ENCODE data around the gene PCDHGA1. TPM values are rescaled to one million over a fixed set of nuclear protein-coding genes. Genes with fewer than 3 reads are reported as not detected.
A peak's percentile ranks its signal among the peaks of the same experiment; 100 is the strongest.

The PCDHGA1 gene
- total RNA-seq, 1 experiment from 2014 or later = 2.2 TPM

DNA sequence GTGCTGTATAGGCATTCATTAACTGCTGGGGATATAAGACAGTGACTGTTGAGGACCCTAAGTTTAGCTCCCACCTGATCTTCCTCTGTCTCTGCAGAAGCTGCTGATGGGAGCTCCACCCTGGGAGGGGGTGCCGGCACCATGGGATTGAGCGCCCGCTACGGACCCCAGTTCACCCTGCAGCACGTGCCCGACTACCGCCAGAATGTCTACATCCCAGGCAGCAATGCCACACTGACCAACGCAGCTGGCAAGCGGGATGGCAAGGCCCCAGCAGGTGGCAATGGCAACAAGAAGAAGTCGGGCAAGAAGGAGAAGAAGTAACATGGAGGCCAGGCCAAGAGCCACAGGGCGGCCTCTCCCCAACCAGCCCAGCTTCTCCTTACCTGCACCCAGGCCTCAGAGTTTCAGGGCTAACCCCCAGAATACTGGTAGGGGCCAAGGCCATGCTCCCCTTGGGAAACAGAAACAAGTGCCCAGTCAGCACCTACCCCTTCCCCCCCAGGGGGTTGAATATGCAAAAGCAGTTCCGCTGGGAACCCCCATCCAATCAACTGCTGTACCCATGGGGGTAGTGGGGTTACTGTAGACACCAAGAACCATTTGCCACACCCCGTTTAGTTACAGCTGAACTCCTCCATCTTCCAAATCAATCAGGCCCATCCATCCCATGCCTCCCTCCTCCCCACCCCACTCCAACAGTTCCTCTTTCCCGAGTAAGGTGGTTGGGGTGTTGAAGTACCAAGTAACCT, 180.7 kb downstream of the PCDHGA1 start:
- intact Hi-C loops (cut with micrococcal nuclease; ENCODE audit: unreplicated experiment) = loop anchor here (5.0 kb wide), 1 partner anchor 34 kb away; the partner anchor contains the start of gene PCDHGC3
- DNase-seq (ENCODE audit: low spot score) = no peak
- ChIA-PET CTCF (no interaction called here), POLR2A (ENCODE audit: low non-redundant PET) (no interaction called here)
- Histone ChIP-seq H3K27me3 (replicated peaks; ENCODE audit: insufficient read depth, low read depth, low read length, poor library complexity) (no peaks in the 10 kb centered on the region), H3K4me3 (ENCODE audit: low read depth, low read length, poor library complexity, severe bottlenecking) (no peak overlapping the region), H3K27ac (ENCODE audit: low read depth, low read length, poor library complexity, severe bottlenecking) (peak overlapping the region; percentile 92), H3K9me3 (ENCODE audit: low read depth, low read length, poor library complexity, severe bottlenecking) (no peaks in the 10 kb centered on the region), H3K36me3 (ENCODE audit: insufficient read depth, low read length, poor library complexity, severe bottlenecking) (peaks cover 26% of the 10 kb centered on the region), H3K4me1 (ENCODE audit: insufficient read depth, low read length, poor library complexity, severe bottlenecking) (peaks cover 66% of the 10 kb centered on the region)
- TF ChIP-seq EZH2 (IDR thresholded peaks at IDR 0.05; ENCODE audit: borderline replicate concordance, low read depth, low read length, poor library complexity, severe bottlenecking) = no peak
- no peak for TF ChIP-seq CTCF (conservative IDR thresholded peaks at IDR 0.05; ENCODE audit: low read depth, low read length)
- BruUV-seq (replicated peaks) = no TSS peak

GRCh38 chr5:141511771-141512325, 181.5 kb downstream of the PCDHGA1 start:
- TF ChIP-seq CTCF (conservative IDR thresholded peaks at IDR 0.05; ENCODE audit: low read depth, low read length) (no peak), EZH2 (IDR thresholded peaks at IDR 0.05; ENCODE audit: borderline replicate concordance, low read depth, low read length, poor library complexity, severe bottlenecking) (no peak)
- POLR2A ChIA-PET (ENCODE audit: low non-redundant PET) = no interaction called here
- CTCF ChIA-PET = interaction anchor here (1.4 kb wide), 1 partner anchor 10 kb away, joined by 4 read pairs; no protein-coding TSS in a partner anchor
- no peak for DNase-seq (ENCODE audit: low spot score)
- intact Hi-C loops (cut with micrococcal nuclease; ENCODE audit: unreplicated experiment) = loop anchor here (5.0 kb wide), 1 partner anchor 35 kb away; the partner anchor contains the start of gene PCDHGC3
- Histone ChIP-seq H3K36me3 (ENCODE audit: insufficient read depth, low read length, poor library complexity, severe bottlenecking) (peaks cover 27% of the 10 kb centered on the region), H3K4me3 (ENCODE audit: low read depth, low read length, poor library complexity, severe bottlenecking) (no peak overlapping the region), H3K27me3 (replicated peaks; ENCODE audit: insufficient read depth, low read depth, low read length, poor library complexity) (no peaks in the 10 kb centered on the region), H3K27ac (ENCODE audit: low read depth, low read length, poor library complexity, severe bottlenecking) (peak overlapping the region; percentile 92), H3K4me1 (ENCODE audit: insufficient read depth, low read length, poor library complexity, severe bottlenecking) (peaks cover 62% of the 10 kb centered on the region), H3K9me3 (ENCODE audit: low read depth, low read length, poor library complexity, severe bottlenecking) (no peaks in the 10 kb centered on the region)
- TSS peak; percentile 57 for BruUV-seq (replicated peaks)

DNA sequence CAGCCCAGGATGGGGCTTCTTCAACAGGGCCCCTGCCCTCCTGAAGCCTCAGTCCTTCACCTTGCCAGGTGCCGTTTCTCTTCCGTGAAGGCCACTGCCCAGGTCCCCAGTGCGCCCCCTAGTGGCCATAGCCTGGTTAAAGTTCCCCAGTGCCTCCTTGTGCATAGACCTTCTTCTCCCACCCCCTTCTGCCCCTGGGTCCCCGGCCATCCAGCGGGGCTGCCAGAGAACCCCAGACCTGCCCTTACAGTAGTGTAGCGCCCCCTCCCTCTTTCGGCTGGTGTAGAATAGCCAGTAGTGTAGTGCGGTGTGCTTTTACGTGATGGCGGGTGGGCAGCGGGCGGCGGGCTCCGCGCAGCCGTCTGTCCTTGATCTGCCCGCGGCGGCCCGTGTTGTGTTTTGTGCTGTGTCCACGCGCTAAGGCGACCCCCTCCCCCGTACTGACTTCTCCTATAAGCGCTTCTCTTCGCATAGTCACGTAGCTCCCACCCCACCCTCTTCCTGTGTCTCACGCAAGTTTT, 182.1 kb downstream of the PCDHGA1 start:
- TF ChIP-seq CTCF (conservative IDR thresholded peaks at IDR 0.05; ENCODE audit: low read depth, low read length) (peak; percentile 96), EZH2 (IDR thresholded peaks at IDR 0.05; ENCODE audit: borderline replicate concordance, low read depth, low read length, poor library complexity, severe bottlenecking) (no peak)
- ChIA-PET POLR2A (ENCODE audit: low non-redundant PET) (no interaction called here), CTCF (interaction anchor here (0.6 to 2.2 kb wide), 7 partner anchors 9 to 377 kb away, joined by 3 to 11 read pairs (median 4); partner anchors contain the start of genes PCDHB14, PCDHB5, PCDHGA11 and PCDHGC3)
- H3K4me3 ChIP-seq (ENCODE audit: low read depth, low read length, poor library complexity, severe bottlenecking) = peak overlapping the region; percentile 57
- peaks cover 28% of the 10 kb centered on the region for H3K36me3 ChIP-seq (ENCODE audit: insufficient read depth, low read length, poor library complexity, severe bottlenecking)
- intact Hi-C loops (cut with micrococcal nuclease; ENCODE audit: unreplicated experiment) = loop anchor here (5.0 kb wide), 1 partner anchor 35 kb away; the partner anchor contains the start of gene PCDHGC3
- H3K27me3 ChIP-seq (replicated peaks; ENCODE audit: insufficient read depth, low read depth, low read length, poor library complexity) = no peaks in the 10 kb centered on the region
- peaks cover 56% of the 10 kb centered on the region for H3K4me1 ChIP-seq (ENCODE audit: insufficient read depth, low read length, poor library complexity, severe bottlenecking)
- peak; percentile 87 for DNase-seq (ENCODE audit: low spot score)
- peak overlapping the region; percentile 92 for H3K27ac ChIP-seq (ENCODE audit: low read depth, low read length, poor library complexity, severe bottlenecking)
- no TSS peak for BruUV-seq (replicated peaks)
- no peaks in the 10 kb centered on the region for H3K9me3 ChIP-seq (ENCODE audit: low read depth, low read length, poor library complexity, severe bottlenecking)

Data from A673 (cell line).